RWPE2 (cell line): Measurements from ENCODE around the gene MORN5.

Experiments used
- ATAC-seq: fragments of 200-7000 bp; cut with Tn5 transposase; 3 replicates; pipeline ENCODE4 v1.9.1; 2021; ENCODE audit warnings: low read depth
- DNase-seq: peaks from one replicate; pipeline ENCODE4 v3.0.0-alpha.2; 2020; ENCODE audit warnings: low spot score
- H3K27ac ChIP-seq: fragments of 450-650 bp; 2 replicates; pipeline ENCODE4 v1.5.1; 2017; ENCODE audit warnings: mild to moderate bottlenecking; ENCODE audit not compliant: poor library complexity, severe bottlenecking
- H3K27me3 ChIP-seq: fragments of 250-450 bp; sonication (Bioruptor Pico); 2 replicates; pipeline ENCODE4 v1.5.1; 2021; ENCODE audit warnings: mild to moderate bottlenecking, moderate library complexity; ENCODE audit not compliant: insufficient read depth, poor library complexity, severe bottlenecking
- H3K36me3 ChIP-seq: fragments of 250-450 bp; sonication (Bioruptor Pico); 2 replicates; pipeline ENCODE4 v1.5.1; 2020; ENCODE audit warnings: low read depth, mild to moderate bottlenecking, moderate library complexity
- H3K4me1 ChIP-seq: fragments of 250-450 bp; sonication (Bioruptor Pico); 2 replicates; pipeline ENCODE4 v1.5.1; 2021; ENCODE audit warnings: mild to moderate bottlenecking, moderate library complexity; ENCODE audit not compliant: insufficient read depth, poor library complexity, severe bottlenecking
- H3K4me3 ChIP-seq: fragments of 250-450 bp; sonication (Bioruptor Pico); 2 replicates; pipeline ENCODE4 v1.5.1; 2021; ENCODE audit warnings: mild to moderate bottlenecking, moderate library complexity; ENCODE audit not compliant: severe bottlenecking
- H3K9me3 ChIP-seq: fragments of 250-450 bp; sonication (Bioruptor Pico); 2 replicates; pipeline ENCODE4 v1.5.1; 2021; ENCODE audit warnings: mild to moderate bottlenecking, moderate library complexity; ENCODE audit not compliant: severe bottlenecking
- CTCF ChIP-seq: fragments of 450-650 bp; IDR thresholded peaks from one replicate; pipeline ENCODE4 v1.5.1; 2017; ENCODE audit warnings: mild to moderate bottlenecking, moderate library complexity; ENCODE audit not compliant: poor library complexity, severe bottlenecking

The MORN5 gene

GRCh38 chr9:122197426-122197825 is 37.7 kb downstream of the MORN5 start:
- Histone ChIP-seq H3K9me3 (no peaks in the 10 kb centered on the region), H3K27ac (no peak overlapping the region), H3K4me3 (no peak overlapping the region), H3K4me1 (no peaks in the 10 kb centered on the region), H3K27me3 (no peaks in the 10 kb centered on the region), H3K36me3 (no peaks in the 10 kb centered on the region)
- DNase-seq, result no peak
- no peak for ATAC-seq
- TF ChIP-seq CTCF, result no peak

- DNase-seq (no peak), ATAC-seq (no peak)
- H3K27me3 ChIP-seq, result no peaks in the 10 kb centered on the region
Observed at GRCh38 chr9:122197882-122198281, 38.2 kb downstream of the MORN5 start.

GRCh38 chr9:122200960-122201595 is 41.4 kb downstream of the MORN5 start:
- H3K4me1 ChIP-seq, result no peaks in the 10 kb centered on the region
- ATAC-seq (no peak), DNase-seq (no peak)
- H3K27me3 ChIP-seq, result no peaks in the 10 kb centered on the region
- no peak for TF ChIP-seq CTCF
- no peaks in the 10 kb centered on the region for H3K9me3 ChIP-seq
- no peaks in the 10 kb centered on the region for H3K36me3 ChIP-seq
- H3K4me3 ChIP-seq, result no peak overlapping the region
- no peak overlapping the region for H3K27ac ChIP-seq

More at GRCh38 chr9:122197882-122198281, 38.2 kb downstream of the MORN5 start:
- Histone ChIP-seq H3K36me3 (no peaks in the 10 kb centered on the region), H3K9me3 (no peaks in the 10 kb centered on the region), H3K27ac (no peak overlapping the region), H3K4me1 (no peaks in the 10 kb centered on the region), H3K4me3 (no peak overlapping the region)
- no peak for TF ChIP-seq CTCF

GRCh38 chr9:122201641-122202040 is 41.9 kb downstream of the MORN5 start:
- Histone ChIP-seq H3K27me3 (no peaks in the 10 kb centered on the region), H3K27ac (no peak overlapping the region), H3K4me3 (no peak overlapping the region), H3K4me1 (no peaks in the 10 kb centered on the region), H3K36me3 (no peaks in the 10 kb centered on the region), H3K9me3 (no peaks in the 10 kb centered on the region)
- no peak for DNase-seq
- ATAC-seq, result no peak
- no peak for TF ChIP-seq CTCF

- H3K4me1 ChIP-seq, result no peaks in the 10 kb centered on the region
- no peaks in the 10 kb centered on the region for H3K9me3 ChIP-seq
- no peaks in the 10 kb centered on the region for H3K27me3 ChIP-seq
- H3K4me3 ChIP-seq, result no peak overlapping the region
- H3K36me3 ChIP-seq, result no peaks in the 10 kb centered on the region
- ATAC-seq (no peak), DNase-seq (no peak)
- H3K27ac ChIP-seq, result no peak overlapping the region
- no peak for TF ChIP-seq CTCF
Observed at GRCh38 chr9:122202111-122202510, 42.4 kb downstream of the MORN5 start.
